ENCODE data around the gene SPINT4.

DNA sequence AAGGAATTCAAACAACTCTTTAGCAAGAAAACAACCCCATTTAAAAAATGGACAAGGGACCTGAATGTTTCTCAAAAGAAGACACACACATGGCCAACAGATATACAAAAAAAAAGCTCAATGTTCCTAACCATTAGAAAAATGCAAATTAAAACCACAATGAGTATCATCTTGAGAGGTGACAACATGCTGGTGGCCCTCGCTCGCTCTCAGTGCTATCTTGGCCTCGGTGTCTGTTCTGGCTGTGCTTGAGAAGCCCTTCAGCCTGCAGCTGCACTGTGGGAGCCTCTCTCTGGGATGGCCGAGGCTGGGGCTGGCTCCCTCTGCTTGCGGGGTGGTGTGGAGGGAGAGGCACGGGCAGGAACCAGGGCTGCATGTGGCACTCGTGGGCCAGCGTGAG is 13.4 kb downstream of the SPINT4 start:
- TF ChIP-seq CTCF (IDR thresholded peaks at IDR 0.05 in 8 of 11, conservative IDR thresholded peaks at IDR 0.05 in 3 of 11): no peak
- TF ChIP-seq POLR2A (IDR thresholded peaks at IDR 0.05): no peak
- no peak for TF ChIP-seq POLR2AphosphoS5 (IDR thresholded peaks at IDR 0.05)
